HAP-1 (cell line): ENCODE data around the gene RGSL1.

Source experiments
- DNase-seq, 2 experiments: peaks; one replicate each; pipeline ENCODE4 v3.0.0-alpha.2; 2016 to 2020; ENCODE audit warnings: low spot score in 2 of 2
- H3K27me3 ChIP-seq: fragments of 250-450 bp; sonication (Bioruptor Pico); 2 replicates; pipeline ENCODE4 v1.5.1; 2020; ENCODE audit warnings: low read depth, mild to moderate bottlenecking, moderate library complexity
- H3K36me3 ChIP-seq: fragments of 250-450 bp; sonication (Bioruptor Pico); replicated peaks from 2 replicates; pipeline ENCODE4 v1.5.1; 2020; ENCODE audit warnings: mild to moderate bottlenecking
- H3K4me1 ChIP-seq: fragments of 250-450 bp; sonication (Bioruptor Pico); 2 replicates; pipeline ENCODE4 v1.5.1; 2020; ENCODE audit warnings: mild to moderate bottlenecking
- H3K4me3 ChIP-seq: fragments of 250-450 bp; sonication (Bioruptor Pico); 2 replicates; pipeline ENCODE4 v1.5.1; 2020; ENCODE audit warnings: mild to moderate bottlenecking, moderate library complexity
- H3K9me3 ChIP-seq: fragments of 250-450 bp; sonication (Bioruptor Pico); 2 replicates; pipeline ENCODE4 v1.5.1; 2020; ENCODE audit warnings: mild to moderate bottlenecking, moderate library complexity
- in situ Hi-C: fragments of 300-500 bp; cut with MboI; formaldehyde crosslinking; loops from 3 replicates; pipeline ENCODE4 v1.14.3; 2020; ENCODE audit warnings: low sequenced_read_pairs, inconsistent platforms, mixed read lengths

Gene RGSL1

DNA sequence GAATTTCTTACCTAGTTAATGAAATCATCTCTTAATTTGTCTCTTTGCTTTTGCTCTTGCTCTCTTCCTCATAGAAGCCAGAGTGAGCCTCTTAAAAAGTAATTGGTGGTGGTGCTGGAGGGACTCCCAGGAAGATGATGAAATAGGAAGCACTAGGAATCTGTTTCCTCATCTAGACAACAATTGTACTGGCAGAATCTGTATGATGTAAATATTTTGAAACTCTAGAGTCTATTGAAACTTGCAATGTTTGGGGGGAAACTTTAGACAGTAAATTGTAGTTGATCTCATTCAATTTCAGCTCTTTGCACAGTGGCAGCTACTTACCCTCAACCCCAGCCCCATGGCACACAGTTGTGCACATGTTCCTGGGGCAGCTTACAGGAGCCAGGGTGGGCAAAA, 10.6 kb downstream of the RGSL1 start:
- DNase-seq, result no peak
- no peaks in the 10 kb centered on the region for H3K36me3 ChIP-seq
- in situ Hi-C loops, result no loop called here
- no peak overlapping the region for H3K4me3 ChIP-seq
- no peaks in the 10 kb centered on the region for H3K4me1 ChIP-seq
- H3K9me3 ChIP-seq, result no peaks in the 10 kb centered on the region
- peaks cover 12% of the 10 kb centered on the region; the same call in 1 of the 2 replicates for H3K27me3 ChIP-seq

DNA sequence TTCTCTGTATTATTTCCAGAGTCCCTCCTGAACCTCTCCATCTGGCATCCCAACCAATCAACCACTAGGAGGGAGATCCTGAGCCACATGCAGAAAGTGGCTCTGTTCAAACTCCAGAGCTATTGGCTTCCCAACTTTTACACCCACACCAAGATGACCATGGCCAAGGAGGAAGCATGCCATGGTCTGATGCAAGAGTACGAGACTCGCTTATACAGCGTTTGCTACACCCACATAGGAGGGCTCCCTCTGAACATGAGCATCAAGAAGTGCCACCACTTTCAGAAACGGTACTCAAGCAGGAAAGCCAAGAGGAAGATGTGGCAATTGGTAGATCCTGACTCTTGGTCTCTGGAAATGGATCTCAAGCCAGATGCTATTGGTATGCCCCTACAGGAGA, 23.6 kb downstream of the RGSL1 start:
- no peak overlapping the region for H3K4me3 ChIP-seq
- no peaks in the 10 kb centered on the region; the same call in 1 of the 2 replicates for H3K9me3 ChIP-seq
- in situ Hi-C loops, result no loop called here
- H3K36me3 ChIP-seq, result no peaks in the 10 kb centered on the region
- peaks cover 3% of the 10 kb centered on the region; the same call in 1 of the 2 replicates for H3K27me3 ChIP-seq
- no peak for DNase-seq
- H3K4me1 ChIP-seq, result no peaks in the 10 kb centered on the region

DNA sequence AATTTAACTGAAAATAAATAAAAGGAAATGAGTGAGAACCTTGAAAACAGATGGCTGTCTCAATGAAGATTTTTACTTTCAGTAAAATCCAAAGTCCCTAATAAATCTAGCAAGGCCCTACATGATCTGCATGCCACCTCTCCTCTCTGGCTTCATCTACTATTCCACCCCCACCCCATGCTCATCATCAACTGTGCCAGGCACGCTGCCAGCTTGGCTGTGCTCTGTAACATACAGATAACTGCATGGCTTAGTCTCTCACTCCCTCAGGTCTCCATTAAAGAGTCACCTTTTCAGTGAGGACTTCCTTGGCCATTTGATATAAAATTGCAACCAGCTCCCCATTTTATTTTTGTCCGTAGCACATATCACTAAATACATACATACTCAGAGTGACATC, 26.7 kb downstream of the RGSL1 start:
- Histone ChIP-seq H3K4me1 (no peaks in the 10 kb centered on the region), H3K36me3 (no peaks in the 10 kb centered on the region), H3K9me3 (no peaks in the 10 kb centered on the region), H3K4me3 (no peak overlapping the region), H3K27me3 (peaks cover 3% of the 10 kb centered on the region; the same call in 1 of the 2 replicates)
- no peak for DNase-seq
- in situ Hi-C loops, result no loop called here

GRCh38 chr1:182478238-182478637, 28.3 kb downstream of the RGSL1 start:
- DNase-seq, result no peak
- in situ Hi-C loops, result no loop called here
- no peaks in the 10 kb centered on the region for H3K4me1 ChIP-seq

DNA sequence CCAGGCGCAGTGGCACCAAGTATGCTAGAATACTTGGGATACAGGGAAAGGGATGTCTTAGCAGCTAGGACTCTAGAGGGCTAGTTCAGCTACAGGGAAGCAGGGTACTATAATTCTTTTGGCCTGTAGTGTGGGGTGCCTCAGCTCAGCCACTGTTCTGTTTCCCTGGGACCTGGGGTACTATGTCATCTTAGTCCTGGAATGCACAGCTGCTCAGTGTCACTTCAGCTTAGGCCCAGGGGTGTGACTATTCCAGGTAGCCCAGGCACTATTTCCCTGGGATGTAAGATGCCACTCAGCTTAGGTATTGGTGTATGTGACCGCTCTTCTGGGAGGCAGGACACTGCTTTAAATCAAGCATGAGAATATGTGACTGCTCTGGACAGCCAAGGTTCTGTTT, 34.1 kb downstream of the RGSL1 start:
- H3K4me1 ChIP-seq, result no peaks in the 10 kb centered on the region
- in situ Hi-C loops, result no loop called here

More at GRCh38 chr1:182478238-182478637, 28.3 kb downstream of the RGSL1 start:
- Histone ChIP-seq H3K36me3 (no peaks in the 10 kb centered on the region), H3K9me3 (no peaks in the 10 kb centered on the region), H3K4me3 (no peak overlapping the region), H3K27me3 (no peaks in the 10 kb centered on the region; the same call in 1 of the 2 replicates)

GRCh38 chr1:182484531-182485257, 34.7 kb downstream of the RGSL1 start:
- Histone ChIP-seq H3K4me3 (no peak overlapping the region), H3K9me3 (no peaks in the 10 kb centered on the region), H3K4me1 (no peaks in the 10 kb centered on the region), H3K27me3 (no peaks in the 10 kb centered on the region; the same call in 1 of the 2 replicates), H3K36me3 (no peaks in the 10 kb centered on the region)
- in situ Hi-C loops, result no loop called here
- DNase-seq, result peak in 1 of 2 experiments; percentile 13

More for the DNA sequence above, 34.1 kb downstream of the RGSL1 start:
- no peaks in the 10 kb centered on the region for H3K9me3 ChIP-seq
- no peak for DNase-seq
- H3K4me3 ChIP-seq, result no peak overlapping the region
- no peaks in the 10 kb centered on the region for H3K36me3 ChIP-seq
- no peaks in the 10 kb centered on the region; the same call in 1 of the 2 replicates for H3K27me3 ChIP-seq

GRCh38 chr1:182485861-182486260, 35.9 kb downstream of the RGSL1 start:
- Histone ChIP-seq H3K9me3 (no peaks in the 10 kb centered on the region), H3K27me3 (no peaks in the 10 kb centered on the region; the same call in 1 of the 2 replicates), H3K4me1 (no peaks in the 10 kb centered on the region), H3K4me3 (no peak overlapping the region), H3K36me3 (no peaks in the 10 kb centered on the region)
- DNase-seq, result no peak
- in situ Hi-C loops, result no loop called here

GRCh38 chr1:182488803-182489202, 38.9 kb downstream of the RGSL1 start:
- no peak for DNase-seq
- H3K4me1 ChIP-seq, result no peaks in the 10 kb centered on the region
- no peak overlapping the region for H3K4me3 ChIP-seq
- in situ Hi-C loops, result no loop called here
- no peaks in the 10 kb centered on the region for H3K36me3 ChIP-seq
- H3K27me3 ChIP-seq, result no peaks in the 10 kb centered on the region; the same call in 1 of the 2 replicates
- no peaks in the 10 kb centered on the region for H3K9me3 ChIP-seq

DNA sequence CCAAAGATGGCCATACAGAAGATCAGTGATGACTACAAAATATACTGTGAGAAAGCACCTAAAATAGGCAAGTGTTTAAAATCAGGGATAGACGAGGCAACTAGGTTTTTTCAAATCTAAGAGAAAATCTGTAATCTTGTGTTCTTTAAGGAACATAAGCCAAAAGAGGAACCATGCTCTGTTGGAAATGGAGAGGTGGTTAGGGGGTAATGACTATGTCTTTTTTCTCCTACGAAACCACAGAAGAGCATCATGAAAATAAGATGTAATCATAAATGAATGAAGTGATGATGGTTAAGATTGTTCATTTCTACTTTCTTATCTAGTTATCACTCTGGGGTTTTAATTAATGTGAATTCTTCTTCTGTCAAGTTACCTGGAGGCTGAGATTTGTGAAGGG, 43.1 kb downstream of the RGSL1 start:
- Histone ChIP-seq H3K4me1 (no peaks in the 10 kb centered on the region), H3K4me3 (no peak overlapping the region), H3K36me3 (no peaks in the 10 kb centered on the region), H3K9me3 (no peaks in the 10 kb centered on the region), H3K27me3 (no peaks in the 10 kb centered on the region)
- DNase-seq, result no peak
- in situ Hi-C loops, result no loop called here

GRCh38 chr1:182495002-182495401, 45.1 kb downstream of the RGSL1 start:
- in situ Hi-C loops, result no loop called here
- no peak for DNase-seq
- no peaks in the 10 kb centered on the region for H3K36me3 ChIP-seq
- no peaks in the 10 kb centered on the region for H3K4me1 ChIP-seq
- no peaks in the 10 kb centered on the region for H3K27me3 ChIP-seq
- no peak overlapping the region for H3K4me3 ChIP-seq
- no peaks in the 10 kb centered on the region for H3K9me3 ChIP-seq

DNA sequence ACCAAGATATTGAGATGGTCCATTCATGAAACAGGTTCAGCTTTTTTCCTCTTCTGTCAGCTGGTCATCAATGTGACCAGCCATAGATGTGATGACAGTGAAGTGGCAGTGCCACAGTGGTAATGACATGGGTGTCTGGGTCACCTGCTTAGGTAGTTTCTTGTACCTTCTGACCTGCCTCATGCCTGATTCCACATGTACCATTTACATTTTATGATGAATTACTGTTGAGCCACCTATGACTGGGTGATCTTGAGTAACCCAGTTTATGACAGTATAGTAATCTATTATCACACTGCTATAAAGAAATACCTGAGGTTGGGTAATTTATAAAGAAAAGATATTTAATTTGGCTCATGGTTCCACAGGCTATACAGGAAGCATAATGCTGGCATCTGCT, 45.7 kb downstream of the RGSL1 start:
- H3K27me3 ChIP-seq, result no peaks in the 10 kb centered on the region
- in situ Hi-C loops, result no loop called here
- no peak for DNase-seq
- no peaks in the 10 kb centered on the region for H3K9me3 ChIP-seq
- H3K4me3 ChIP-seq, result no peak overlapping the region
- no peaks in the 10 kb centered on the region for H3K4me1 ChIP-seq
- no peaks in the 10 kb centered on the region for H3K36me3 ChIP-seq

- in situ Hi-C loops, result no loop called here
These were observed 57.7 kb downstream of the RGSL1 start for GRCh38 chr1:182507685-182508084.

DNA sequence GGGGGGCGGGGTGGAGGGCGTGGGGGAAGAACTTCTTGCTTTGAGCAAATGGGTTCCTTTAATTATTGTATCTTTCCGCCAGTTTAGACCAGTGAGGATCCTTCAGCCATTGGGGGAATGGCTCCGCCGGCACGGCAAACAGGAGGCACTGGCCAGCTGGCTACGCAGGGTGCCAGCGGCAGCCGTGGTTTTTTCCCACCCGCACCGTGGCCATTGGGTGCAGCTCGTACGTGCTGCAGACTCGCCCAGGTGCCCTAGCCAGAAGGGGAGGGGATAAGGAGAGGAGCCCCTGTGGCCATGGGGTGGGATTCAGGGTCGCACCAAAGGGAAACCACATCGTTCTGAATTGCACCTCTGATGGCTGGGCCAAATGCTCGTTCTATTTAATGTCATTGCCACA, 65.6 kb downstream of the RGSL1 start:
- H3K9me3 ChIP-seq, result no peaks in the 10 kb centered on the region
- H3K4me1 ChIP-seq, result no peaks in the 10 kb centered on the region
- H3K27me3 ChIP-seq, result no peaks in the 10 kb centered on the region; the same call in 1 of the 2 replicates
- no peak overlapping the region for H3K4me3 ChIP-seq
- H3K36me3 ChIP-seq, result no peaks in the 10 kb centered on the region
- no peak for DNase-seq
- in situ Hi-C loops, result no loop called here

More at GRCh38 chr1:182507685-182508084, 57.7 kb downstream of the RGSL1 start:
- no peak for DNase-seq
- Histone ChIP-seq H3K27me3 (no peaks in the 10 kb centered on the region), H3K9me3 (no peaks in the 10 kb centered on the region), H3K4me3 (no peak overlapping the region), H3K36me3 (no peaks in the 10 kb centered on the region), H3K4me1 (no peaks in the 10 kb centered on the region)

GRCh38 chr1:182520736-182521135, 70.8 kb downstream of the RGSL1 start:
- no peaks in the 10 kb centered on the region for H3K4me1 ChIP-seq
- no peaks in the 10 kb centered on the region for H3K9me3 ChIP-seq
- DNase-seq, result no peak
- no peaks in the 10 kb centered on the region; the same call in 1 of the 2 replicates for H3K27me3 ChIP-seq
- H3K4me3 ChIP-seq, result no peak overlapping the region
- H3K36me3 ChIP-seq, result no peaks in the 10 kb centered on the region
- in situ Hi-C loops, result no loop called here
